Measurements from ENCODE around the gene SPATA33. TPM values are rescaled to one million over a fixed set of nuclear protein-coding genes. Genes with fewer than 3 reads are reported as not detected.

Gene SPATA33
- polyA plus RNA-seq, 2 of the 4 experiments (the other 2 are of a cell fraction): 6.1 to 12.1 TPM

DNA sequence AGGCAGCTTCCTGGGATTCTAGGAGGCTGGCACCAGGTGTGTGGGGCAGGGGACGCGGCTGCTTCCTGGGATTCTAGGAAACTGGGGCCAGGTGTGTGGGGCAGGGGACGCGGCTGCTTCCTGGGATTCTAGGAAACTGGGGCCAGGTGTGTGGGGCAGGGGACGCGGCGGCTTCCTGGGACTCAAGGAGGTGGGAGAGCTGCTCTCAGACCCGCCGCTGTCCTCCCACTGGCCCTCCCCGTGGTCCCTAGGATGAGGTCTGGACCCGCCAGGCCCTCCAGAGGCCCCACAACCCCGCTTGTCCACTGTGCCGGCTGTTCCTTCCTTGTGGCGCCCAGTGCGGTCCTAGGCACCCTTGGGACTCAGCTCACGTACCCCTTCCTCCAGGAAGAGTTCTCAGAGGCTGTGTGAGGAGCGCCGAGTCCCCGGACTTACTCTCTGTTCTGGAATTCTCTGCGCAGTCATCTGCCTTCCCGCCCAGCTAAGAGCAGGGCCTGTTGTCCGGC lies 43.6 kb upstream of the SPATA33 start:
- ATAC-seq (no peak), FAIRE-seq (no peak), DNase-seq (ENCODE audit: low read depth in 1 of 2, low spot score in 1 of 2) (no peak)
- WGBS (ENCODE audit: missing lambda C conversion rate): 95% methylated on average over 14 of the region's 22 CpGs
- H3K4me2 ChIP-seq: no peak overlapping the region
- ChIA-PET CTCF (interaction anchor here (0.5 to 8.7 kb wide), 14 partner anchors 8 to 249 kb away, joined by 3 to 143 read pairs (median 14); partner anchors contain the start of gene CPNE7), POLR2A (no interaction called here)
- no peak overlapping the region for H3K27ac ChIP-seq
- TF ChIP-seq MAZ (IDR thresholded peaks at IDR 0.05; ENCODE audit: borderline replicate concordance, low read depth, low read length): no peak
- no peak for TF ChIP-seq CEBPB (IDR thresholded peaks at IDR 0.05)
- TF ChIP-seq, protein P1, sequence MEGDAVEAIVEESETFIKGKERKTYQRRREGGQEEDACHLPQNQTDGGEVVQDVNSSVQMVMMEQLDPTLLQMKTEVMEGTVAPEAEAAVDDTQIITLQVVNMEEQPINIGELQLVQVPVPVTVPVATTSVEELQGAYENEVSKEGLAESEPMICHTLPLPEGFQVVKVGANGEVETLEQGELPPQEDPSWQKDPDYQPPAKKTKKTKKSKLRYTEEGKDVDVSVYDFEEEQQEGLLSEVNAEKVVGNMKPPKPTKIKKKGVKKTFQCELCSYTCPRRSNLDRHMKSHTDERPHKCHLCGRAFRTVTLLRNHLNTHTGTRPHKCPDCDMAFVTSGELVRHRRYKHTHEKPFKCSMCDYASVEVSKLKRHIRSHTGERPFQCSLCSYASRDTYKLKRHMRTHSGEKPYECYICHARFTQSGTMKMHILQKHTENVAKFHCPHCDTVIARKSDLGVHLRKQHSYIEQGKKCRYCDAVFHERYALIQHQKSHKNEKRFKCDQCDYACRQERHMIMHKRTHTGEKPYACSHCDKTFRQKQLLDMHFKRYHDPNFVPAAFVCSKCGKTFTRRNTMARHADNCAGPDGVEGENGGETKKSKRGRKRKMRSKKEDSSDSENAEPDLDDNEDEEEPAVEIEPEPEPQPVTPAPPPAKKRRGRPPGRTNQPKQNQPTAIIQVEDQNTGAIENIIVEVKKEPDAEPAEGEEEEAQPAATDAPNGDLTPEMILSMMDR (IDR thresholded peaks at IDR 0.05): no peak
- no peak for TF ChIP-seq POLR2AphosphoS2 (conservative IDR thresholded peaks at IDR 0.05; ENCODE audit: low read length)
- no peak for TF ChIP-seq KDM1A (IDR thresholded peaks at IDR 0.05; ENCODE audit: low read depth)
- TF ChIP-seq, protein P2, sequence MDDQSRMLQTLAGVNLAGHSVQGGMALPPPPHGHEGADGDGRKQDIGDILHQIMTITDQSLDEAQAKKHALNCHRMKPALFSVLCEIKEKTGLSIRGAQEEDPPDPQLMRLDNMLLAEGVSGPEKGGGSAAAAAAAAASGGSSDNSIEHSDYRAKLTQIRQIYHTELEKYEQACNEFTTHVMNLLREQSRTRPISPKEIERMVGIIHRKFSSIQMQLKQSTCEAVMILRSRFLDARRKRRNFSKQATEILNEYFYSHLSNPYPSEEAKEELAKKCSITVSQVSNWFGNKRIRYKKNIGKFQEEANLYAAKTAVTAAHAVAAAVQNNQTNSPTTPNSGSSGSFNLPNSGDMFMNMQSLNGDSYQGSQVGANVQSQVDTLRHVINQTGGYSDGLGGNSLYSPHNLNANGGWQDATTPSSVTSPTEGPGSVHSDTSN (IDR thresholded peaks at IDR 0.05): no peak
- TF ChIP-seq MAFK (IDR thresholded peaks at IDR 0.05; ENCODE audit: partially characterized antibody): no peak
- no peak for TF ChIP-seq RCOR1 (IDR thresholded peaks at IDR 0.05; ENCODE audit: low read depth, low read length)
- no peak for TF ChIP-seq CHD4 (IDR thresholded peaks at IDR 0.05; ENCODE audit: borderline replicate concordance)
- TF ChIP-seq, protein P3, sequence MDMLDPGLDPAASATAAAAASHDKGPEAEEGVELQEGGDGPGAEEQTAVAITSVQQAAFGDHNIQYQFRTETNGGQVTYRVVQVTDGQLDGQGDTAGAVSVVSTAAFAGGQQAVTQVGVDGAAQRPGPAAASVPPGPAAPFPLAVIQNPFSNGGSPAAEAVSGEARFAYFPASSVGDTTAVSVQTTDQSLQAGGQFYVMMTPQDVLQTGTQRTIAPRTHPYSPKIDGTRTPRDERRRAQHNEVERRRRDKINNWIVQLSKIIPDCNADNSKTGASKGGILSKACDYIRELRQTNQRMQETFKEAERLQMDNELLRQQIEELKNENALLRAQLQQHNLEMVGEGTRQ (IDR thresholded peaks at IDR 0.05): no peak
- TF ChIP-seq HDAC2 (IDR thresholded peaks at IDR 0.05): no peak
- no peak for TF ChIP-seq EHF (CRISPR knock-in tag; IDR thresholded peaks at IDR 0.05)
- no peak for TF ChIP-seq FOXS1 (CRISPR knock-in tag; IDR thresholded peaks at IDR 0.05)
- TF ChIP-seq ZC3H11A (IDR thresholded peaks at IDR 0.05): no peak
- no peak for TF ChIP-seq JUN (IDR thresholded peaks at IDR 0.05)
- TF ChIP-seq, protein P4, sequence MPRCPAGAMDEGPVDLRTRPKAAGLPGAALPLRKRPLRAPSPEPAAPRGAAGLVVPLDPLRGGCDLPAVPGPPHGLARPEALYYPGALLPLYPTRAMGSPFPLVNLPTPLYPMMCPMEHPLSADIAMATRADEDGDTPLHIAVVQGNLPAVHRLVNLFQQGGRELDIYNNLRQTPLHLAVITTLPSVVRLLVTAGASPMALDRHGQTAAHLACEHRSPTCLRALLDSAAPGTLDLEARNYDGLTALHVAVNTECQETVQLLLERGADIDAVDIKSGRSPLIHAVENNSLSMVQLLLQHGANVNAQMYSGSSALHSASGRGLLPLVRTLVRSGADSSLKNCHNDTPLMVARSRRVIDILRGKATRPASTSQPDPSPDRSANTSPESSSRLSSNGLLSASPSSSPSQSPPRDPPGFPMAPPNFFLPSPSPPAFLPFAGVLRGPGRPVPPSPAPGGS (IDR thresholded peaks at IDR 0.05): no peak
- no peak for TF ChIP-seq BHLHE40 (IDR thresholded peaks at IDR 0.05; ENCODE audit: low read depth, low read length)
- TF ChIP-seq, protein P5, sequence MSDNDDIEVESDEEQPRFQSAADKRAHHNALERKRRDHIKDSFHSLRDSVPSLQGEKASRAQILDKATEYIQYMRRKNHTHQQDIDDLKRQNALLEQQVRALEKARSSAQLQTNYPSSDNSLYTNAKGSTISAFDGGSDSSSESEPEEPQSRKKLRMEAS (IDR thresholded peaks at IDR 0.05): no peak
- no peak for TF ChIP-seq EHMT2 (IDR thresholded peaks at IDR 0.05; ENCODE audit: low read depth)
- TF ChIP-seq TFCP2L1 (CRISPR knock-in tag; IDR thresholded peaks at IDR 0.05): no peak
- H3K9me3 ChIP-seq: no peaks in the 10 kb centered on the region
- H3K4me1 ChIP-seq: peaks cover 23% of the 10 kb centered on the region
- H3K4me3 ChIP-seq: no peak overlapping the region

DNA sequence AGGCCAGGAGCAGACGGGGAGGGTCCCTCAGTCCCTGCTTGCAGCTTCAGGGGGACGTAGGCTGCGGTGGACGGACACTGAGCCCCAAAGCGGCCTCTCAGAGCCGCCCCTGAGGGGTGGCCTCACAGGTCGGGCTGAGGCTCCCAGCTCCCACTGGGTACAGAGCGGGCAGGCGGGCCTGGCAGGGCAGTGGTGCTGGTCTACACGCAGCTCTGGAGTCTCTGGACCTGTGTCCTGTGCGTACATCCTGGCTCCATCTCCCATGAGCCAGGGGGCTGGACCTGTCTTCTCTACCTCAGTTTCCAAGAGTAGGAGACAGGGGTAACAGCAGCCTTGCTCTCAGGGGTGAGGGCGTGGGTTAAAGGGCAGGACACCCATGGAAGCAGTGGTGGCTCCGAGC lies 42.5 kb upstream of the SPATA33 start:
- TF ChIP-seq PHF8 (IDR thresholded peaks at IDR 0.05; ENCODE audit: borderline replicate concordance, low read depth) (no peak), SREBF2 (IDR thresholded peaks at IDR 0.05) (no peak), ZFP36 (IDR thresholded peaks at IDR 0.05; ENCODE audit: borderline replicate concordance, partially characterized antibody) (no peak), RCOR1 (IDR thresholded peaks at IDR 0.05; ENCODE audit: low read depth, low read length) (no peak), JUN (IDR thresholded peaks at IDR 0.05) (no peak), SMC3 (IDR thresholded peaks at IDR 0.05) (no peak), FOSL2 (IDR thresholded peaks at IDR 0.05) (no peak), FOSL2 (CRISPR knock-in tag; IDR thresholded peaks at IDR 0.05) (no peak)
- ATAC-seq (peak; percentile 9 to 38; a peak in 3 of 6 replicates), DNase-seq (ENCODE audit: low read depth in 1 of 2, low spot score in 1 of 2) (no peak), FAIRE-seq (no peak)
- 68% methylated on average over 10 of the region's 13 CpGs for WGBS (ENCODE audit: missing lambda C conversion rate)
- no peak overlapping the region for H3K4me3 ChIP-seq
- CTCF ChIA-PET: interaction anchor here (0.6 to 8.7 kb wide), 37 partner anchors 8 to 321 kb away, joined by 3 to 143 read pairs (median 5); partner anchors contain the start of genes CDK10, CHMP1A, CPNE7 and SPATA33
- peak overlapping the region; percentile 56; the same call in 2 of the 3 replicates for H3K4me2 ChIP-seq
- peak overlapping the region in 1 of 2 experiments; percentile 52; a peak in 3 of 6 replicates for H3K27ac ChIP-seq
- peaks cover 19% of the 10 kb centered on the region for H3K4me1 ChIP-seq
- no peaks in the 10 kb centered on the region for H3K9me3 ChIP-seq
- POLR2A ChIA-PET: no interaction called here

All from A549 (cell line).